Measurements from ENCODE around the gene ABCC12.
"Not testable (repeated sequence)": the region's sequence is repeated elsewhere in the genome, so short reads cannot be mapped to it uniquely, and the experiment has no call there.

ABCC12 gene

GRCh38 chr16:48176635-48177408 is 21.0 kb upstream of the ABCC12 start:
- TF ChIP-seq, protein P1, sequence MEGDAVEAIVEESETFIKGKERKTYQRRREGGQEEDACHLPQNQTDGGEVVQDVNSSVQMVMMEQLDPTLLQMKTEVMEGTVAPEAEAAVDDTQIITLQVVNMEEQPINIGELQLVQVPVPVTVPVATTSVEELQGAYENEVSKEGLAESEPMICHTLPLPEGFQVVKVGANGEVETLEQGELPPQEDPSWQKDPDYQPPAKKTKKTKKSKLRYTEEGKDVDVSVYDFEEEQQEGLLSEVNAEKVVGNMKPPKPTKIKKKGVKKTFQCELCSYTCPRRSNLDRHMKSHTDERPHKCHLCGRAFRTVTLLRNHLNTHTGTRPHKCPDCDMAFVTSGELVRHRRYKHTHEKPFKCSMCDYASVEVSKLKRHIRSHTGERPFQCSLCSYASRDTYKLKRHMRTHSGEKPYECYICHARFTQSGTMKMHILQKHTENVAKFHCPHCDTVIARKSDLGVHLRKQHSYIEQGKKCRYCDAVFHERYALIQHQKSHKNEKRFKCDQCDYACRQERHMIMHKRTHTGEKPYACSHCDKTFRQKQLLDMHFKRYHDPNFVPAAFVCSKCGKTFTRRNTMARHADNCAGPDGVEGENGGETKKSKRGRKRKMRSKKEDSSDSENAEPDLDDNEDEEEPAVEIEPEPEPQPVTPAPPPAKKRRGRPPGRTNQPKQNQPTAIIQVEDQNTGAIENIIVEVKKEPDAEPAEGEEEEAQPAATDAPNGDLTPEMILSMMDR (conservative IDR thresholded peaks at IDR 0.05; ENCODE audit: control insufficient read depth, insufficient read depth, low read depth, low read length): no peak
- DNase-seq (ENCODE audit: low read depth): no peak
- H3K4me3 ChIP-seq (ENCODE audit: control insufficient read depth, low read depth, low read length): no peak overlapping the region

DNA sequence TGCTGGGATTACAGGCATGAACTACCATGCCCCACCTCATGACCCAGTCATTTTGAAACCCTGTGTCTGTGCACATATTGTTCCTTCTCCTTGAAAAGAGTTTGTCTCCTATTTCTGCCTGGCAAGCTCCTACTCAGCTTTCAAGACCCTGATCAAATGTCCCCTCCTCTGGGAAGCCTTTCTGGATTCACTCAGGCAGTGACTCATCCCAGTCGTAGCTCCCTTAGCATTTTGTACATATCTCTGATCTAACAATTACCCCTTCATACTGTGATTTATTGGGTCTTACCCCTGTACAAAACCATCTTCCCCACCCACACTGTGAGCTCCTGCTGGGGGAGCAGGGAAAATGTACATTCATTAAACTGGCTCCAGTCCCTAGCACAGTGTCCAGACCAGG is 18.1 kb upstream of the ABCC12 start:
- DNase-seq (ENCODE audit: low read depth): peak; percentile 20
- no peak overlapping the region for H3K4me3 ChIP-seq (ENCODE audit: control insufficient read depth, low read depth, low read length)
- TF ChIP-seq, protein P1 (conservative IDR thresholded peaks at IDR 0.05; ENCODE audit: control insufficient read depth, insufficient read depth, low read depth, low read length): no peak

- no peak overlapping the region for H3K4me3 ChIP-seq (ENCODE audit: control insufficient read depth, low read depth, low read length)
Measured at GRCh38 chr16:48172682-48173081, 16.9 kb upstream of the ABCC12 start.

DNA sequence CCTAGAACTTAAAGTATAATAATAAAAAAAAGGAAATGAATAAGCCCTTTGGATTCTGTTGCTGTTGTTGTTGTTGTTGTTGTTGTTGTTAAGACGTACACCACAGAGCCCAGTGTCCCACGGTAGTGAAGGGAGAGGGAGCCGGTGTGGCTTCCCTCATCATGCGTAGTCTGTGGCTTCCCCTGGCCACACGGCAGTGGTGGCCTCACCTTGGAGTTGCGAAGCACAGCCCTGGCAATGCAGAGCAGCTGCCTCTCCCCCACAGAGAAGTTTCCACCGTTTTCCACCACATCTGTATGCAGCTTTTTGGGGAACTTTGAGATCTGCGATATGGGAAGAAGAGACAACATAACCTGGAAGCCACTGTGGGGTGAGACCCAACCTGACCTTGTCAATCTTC is 14.1 kb upstream of the ABCC12 start:
- TF ChIP-seq, protein P1 (conservative IDR thresholded peaks at IDR 0.05; ENCODE audit: control insufficient read depth, insufficient read depth, low read depth, low read length): no peak
- no peak overlapping the region for H3K4me3 ChIP-seq (ENCODE audit: control insufficient read depth, low read depth, low read length)
- no peak for DNase-seq (ENCODE audit: low read depth)

More at GRCh38 chr16:48172682-48173081, 16.9 kb upstream of the ABCC12 start:
- no peak for DNase-seq (ENCODE audit: low read depth)
- TF ChIP-seq, protein P1 (conservative IDR thresholded peaks at IDR 0.05; ENCODE audit: control insufficient read depth, insufficient read depth, low read depth, low read length): no peak

- H3K4me3 ChIP-seq (ENCODE audit: control insufficient read depth, low read depth, low read length): no peak overlapping the region
- no peak for DNase-seq (ENCODE audit: low read depth)
- TF ChIP-seq, protein P1 (conservative IDR thresholded peaks at IDR 0.05; ENCODE audit: control insufficient read depth, insufficient read depth, low read depth, low read length): no peak
Measured at GRCh38 chr16:48168075-48168474, 12.3 kb upstream of the ABCC12 start.

DNA sequence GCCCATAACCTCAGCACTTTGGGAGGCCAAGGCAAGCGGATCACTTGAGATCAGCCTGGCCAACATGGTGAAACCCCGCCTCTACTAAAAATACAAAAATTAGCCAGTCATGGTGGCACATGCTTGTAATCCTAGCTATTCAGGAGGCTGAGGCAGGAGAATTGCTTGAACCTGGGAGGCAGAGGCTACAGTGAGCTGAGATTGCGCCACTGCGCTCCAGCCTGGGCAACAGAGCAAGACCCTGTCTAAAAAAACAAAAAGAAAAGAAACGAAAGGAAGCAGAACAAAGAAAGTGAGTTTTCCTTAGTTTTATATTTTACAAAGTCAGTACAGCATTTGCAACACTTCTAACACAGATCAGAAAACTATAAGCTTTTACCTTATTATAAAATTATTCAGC is 10.8 kb upstream of the ABCC12 start:
- not testable (repeated sequence) for H3K4me3 ChIP-seq (ENCODE audit: control insufficient read depth, low read depth, low read length); DNase-seq (ENCODE audit: low read depth)

DNA sequence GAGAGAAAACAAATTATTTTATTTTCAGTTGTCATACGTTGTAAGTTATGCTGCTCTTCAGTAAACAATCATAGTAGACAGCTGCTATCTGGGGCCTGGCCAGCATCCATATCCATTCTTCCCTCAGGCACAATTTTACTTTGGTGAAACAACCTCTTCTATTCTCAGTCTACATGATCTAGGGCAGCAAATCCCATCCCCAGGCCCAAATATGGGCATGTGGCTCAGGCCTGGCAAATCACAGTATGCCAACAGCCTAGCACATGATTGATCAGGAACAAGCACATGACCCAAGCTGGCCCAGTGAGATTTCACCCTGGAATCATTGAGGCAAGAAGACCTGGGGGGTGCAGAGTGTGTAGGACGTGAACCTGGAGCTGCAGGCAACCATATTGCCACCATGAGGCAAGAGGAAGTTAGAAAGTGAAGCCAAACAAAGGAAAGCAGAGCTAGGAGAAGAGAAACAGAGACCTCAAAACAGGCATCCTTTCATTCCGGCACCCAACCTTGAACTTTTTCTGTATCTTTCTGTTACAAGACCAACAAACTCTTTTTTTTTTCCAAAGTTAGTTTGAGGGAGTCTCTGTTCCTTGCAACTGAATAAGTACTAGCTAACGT is 10.3 kb upstream of the ABCC12 start:
- DNase-seq (ENCODE audit: low read depth): no peak
- TF ChIP-seq, protein P1 (conservative IDR thresholded peaks at IDR 0.05; ENCODE audit: control insufficient read depth, insufficient read depth, low read depth, low read length): no peak
- H3K4me3 ChIP-seq (ENCODE audit: control insufficient read depth, low read depth, low read length): no peak overlapping the region

All from fibroblast of mammary gland (primary cell).